NCI-H446 (cell line): ENCODE results near the gene CSGALNACT2.

ENCODE experiments used
- DNase-seq, 2 experiments: peaks; one replicate each; lab custom pipeline; 2025; lab: John Stamatoyannopoulos, UW

CSGALNACT2 gene

DNA sequence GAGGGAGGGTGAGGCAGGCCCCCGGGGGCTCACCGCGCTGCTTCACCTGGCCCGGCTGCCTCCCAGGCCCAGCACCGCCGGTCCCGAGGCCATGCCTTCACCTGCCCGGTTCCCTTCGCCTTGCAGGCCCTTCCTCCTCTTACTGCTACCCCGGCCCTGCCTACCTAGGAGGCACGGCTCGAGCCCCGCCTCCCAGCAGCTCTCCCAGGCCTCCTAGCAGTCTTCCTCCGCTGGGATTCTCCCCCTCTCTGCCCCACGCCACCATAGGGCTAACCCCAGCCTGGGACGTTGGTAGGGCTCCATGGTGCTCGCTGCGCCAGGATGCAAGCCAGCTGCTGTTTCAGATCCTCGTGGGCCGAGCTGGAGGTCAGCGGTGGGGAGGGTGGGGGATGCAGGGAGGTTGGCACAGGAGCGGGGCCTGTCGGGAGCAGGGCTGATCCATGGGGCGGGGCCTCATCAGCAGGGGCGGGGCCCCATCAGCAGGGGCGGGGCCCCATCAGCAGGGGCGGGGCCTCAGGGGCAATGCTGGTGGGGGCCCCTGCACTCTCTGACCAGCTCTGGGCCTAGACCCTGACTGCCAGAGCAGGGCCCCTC, 65.3 kb downstream of the CSGALNACT2 start:
- no peak for DNase-seq

- DNase-seq = no peak
These were observed 66.0 kb downstream of the CSGALNACT2 start for GRCh38 chr10:43204042-43204942.

DNA sequence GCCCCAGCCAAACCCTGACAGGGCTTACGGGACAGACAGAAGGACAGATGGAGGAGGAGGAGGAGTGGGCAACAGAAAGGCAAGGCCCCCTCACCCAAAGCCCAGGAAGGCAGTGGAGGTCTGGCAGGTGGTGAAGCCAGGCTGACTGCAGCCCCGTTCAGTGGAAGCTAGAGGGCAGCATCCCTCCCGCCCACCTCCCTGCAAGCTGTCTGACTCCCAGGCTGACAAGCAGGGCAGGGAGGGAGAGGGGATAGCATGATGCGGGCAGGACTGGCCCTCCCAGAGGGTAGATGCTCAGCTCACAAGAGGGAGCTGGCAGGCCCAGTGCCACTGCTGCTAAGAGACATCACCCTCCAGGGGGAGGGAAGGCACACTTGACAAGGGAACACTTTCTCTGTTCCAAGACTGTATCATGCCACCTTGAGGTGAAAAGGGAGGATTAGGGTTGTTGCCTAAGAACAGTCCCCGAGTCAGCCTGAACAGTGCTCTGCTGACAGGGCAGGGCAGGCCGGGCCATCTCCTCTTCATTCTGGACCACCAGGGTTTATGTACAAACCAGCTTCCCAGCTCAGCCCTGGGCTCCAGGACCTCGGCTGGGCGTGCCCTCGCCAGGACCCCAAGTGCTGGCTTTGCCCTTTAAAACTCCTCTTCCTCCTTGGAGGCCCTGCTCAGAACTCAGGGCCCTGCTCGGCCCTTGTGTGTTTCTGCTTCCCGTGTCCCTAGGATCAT, 66.9 kb downstream of the CSGALNACT2 start:
- peak in 1 of 2 experiments; percentile 42 for DNase-seq

- DNase-seq = no peak
These were observed 67.6 kb downstream of the CSGALNACT2 start for GRCh38 chr10:43205681-43206390.

- DNase-seq = no peak
These were observed 68.4 kb downstream of the CSGALNACT2 start for GRCh38 chr10:43206391-43207235.

DNA sequence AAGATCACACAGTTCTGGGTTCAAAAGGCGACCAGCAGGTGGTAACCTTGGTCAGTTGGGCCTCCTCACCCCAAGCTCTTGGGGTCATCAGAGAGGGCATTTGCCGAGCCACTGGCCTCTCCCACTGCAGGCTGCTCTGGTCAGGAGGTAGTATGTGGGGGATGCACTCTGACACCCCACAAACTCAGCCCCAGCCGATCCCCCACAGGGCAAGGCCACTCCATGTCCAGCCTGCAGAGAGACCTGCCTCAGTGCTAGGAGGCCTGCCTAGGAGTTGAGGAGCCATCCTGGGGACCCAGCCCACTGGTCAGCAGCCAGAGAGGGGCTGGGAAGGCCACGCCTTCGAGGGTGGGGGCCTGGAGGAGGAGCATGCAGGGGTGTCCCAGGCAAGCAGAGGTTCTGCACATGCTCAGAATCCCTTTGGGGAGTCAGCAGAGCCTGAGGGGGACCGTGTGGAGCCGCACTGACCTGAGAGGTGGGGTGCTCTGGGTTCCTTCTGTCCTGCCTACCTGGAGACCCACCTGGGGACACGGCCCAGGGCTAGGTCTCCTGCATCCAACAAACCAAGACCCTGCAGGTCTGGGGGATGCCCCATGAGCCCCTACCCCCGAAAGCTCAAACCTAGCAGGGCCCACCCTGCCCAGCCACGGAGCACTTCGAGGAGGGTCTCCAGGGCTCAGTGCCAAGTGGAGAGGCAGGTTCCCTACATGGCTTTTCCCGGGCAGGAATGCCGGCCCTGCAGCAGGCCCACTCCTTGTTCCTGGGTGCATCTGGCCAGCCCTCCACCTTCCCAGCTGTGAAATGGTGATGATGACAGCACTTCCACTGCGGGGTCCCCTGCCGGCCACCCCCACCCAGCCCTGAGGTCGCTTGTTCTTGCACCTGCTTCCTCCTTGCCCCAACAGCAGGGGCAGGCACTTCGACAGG, 70.2 kb downstream of the CSGALNACT2 start:
- DNase-seq = no peak

- no peak for DNase-seq
These were observed 70.8 kb downstream of the CSGALNACT2 start for GRCh38 chr10:43209074-43209455.

GRCh38 chr10:43209651-43210141, 71.5 kb downstream of the CSGALNACT2 start:
- DNase-seq = no peak

GRCh38 chr10:43210556-43210955, 72.3 kb downstream of the CSGALNACT2 start:
- DNase-seq = no peak

GRCh38 chr10:43211030-43211429, 72.8 kb downstream of the CSGALNACT2 start:
- DNase-seq = no peak

GRCh38 chr10:43211431-43212042, 73.3 kb downstream of the CSGALNACT2 start:
- DNase-seq = no peak

DNA sequence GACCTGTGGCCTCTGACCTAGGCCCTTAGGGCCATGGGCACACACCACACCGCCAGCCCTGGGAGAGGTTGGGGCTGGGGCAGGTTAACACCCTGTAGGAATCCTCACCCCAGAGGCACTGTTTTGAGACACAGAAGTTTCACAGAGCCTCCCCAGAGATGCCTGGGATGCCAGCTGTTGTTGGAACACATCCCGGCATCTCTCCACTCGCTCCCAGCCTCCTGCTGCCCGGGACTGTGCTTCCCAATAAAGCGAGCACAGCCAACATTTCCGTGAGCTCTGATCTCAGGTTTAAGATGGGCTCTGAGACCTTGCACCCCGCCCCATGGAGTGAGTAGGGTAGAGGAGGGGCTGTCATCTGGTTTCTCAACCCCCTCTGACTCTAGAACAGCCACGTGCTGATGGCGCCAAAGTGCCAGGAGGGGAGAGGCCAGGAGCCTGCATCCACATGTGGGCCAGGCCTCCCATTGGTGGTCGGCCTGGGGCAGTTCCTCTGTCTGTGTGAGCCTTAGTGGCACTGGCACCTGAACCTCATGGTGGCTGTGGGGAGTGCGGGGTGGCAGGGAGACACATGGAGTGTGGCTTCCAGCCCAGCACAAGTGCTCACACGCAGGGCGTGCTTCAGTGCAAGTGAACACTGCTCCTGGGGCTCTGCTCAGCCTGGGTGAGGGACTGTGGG, 73.9 kb downstream of the CSGALNACT2 start:
- peak in 1 of 2 experiments; percentile 57 for DNase-seq

DNA sequence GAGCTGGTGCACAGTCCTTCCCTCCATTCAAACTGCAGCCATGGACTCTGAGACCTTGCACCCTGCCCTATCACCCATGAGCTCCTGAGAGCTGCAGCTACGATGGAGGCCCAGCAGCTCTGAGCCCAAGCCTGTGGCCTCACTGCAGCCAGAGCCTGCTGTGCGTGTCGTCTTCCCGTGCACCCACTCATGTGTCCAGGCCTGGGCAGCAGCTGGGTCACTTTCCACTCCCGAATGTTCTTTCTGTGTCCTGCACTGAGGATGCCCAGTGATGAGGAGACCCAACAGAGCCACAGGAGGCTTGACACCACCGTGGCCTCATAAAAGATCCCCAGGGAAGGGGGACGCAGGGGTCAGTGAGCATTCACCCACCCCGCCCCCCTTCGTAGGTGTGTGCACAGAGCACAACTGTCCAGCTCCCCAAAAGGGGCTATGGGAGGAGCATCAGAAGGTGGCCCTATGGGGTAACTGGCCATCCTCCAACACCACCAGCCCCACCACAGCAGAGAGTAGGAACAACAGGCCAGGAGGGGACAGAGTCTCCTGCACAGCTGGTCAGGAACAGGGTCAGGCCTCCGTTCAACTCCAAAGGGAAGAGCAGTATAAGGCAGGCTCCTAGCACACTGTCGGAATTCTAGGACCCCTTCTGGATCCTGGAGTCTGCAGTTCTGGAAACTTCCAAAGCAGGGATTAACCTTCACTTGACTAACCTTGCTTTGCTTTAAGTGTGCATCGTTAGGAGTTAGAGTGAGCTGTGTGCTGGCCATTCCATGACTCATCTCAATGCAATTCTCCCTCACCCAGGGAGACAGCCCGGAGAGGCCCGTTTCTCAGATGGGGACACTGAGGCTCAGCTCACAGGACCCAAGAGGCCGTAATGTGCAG, 76.1 kb downstream of the CSGALNACT2 start:
- no peak for DNase-seq

DNA sequence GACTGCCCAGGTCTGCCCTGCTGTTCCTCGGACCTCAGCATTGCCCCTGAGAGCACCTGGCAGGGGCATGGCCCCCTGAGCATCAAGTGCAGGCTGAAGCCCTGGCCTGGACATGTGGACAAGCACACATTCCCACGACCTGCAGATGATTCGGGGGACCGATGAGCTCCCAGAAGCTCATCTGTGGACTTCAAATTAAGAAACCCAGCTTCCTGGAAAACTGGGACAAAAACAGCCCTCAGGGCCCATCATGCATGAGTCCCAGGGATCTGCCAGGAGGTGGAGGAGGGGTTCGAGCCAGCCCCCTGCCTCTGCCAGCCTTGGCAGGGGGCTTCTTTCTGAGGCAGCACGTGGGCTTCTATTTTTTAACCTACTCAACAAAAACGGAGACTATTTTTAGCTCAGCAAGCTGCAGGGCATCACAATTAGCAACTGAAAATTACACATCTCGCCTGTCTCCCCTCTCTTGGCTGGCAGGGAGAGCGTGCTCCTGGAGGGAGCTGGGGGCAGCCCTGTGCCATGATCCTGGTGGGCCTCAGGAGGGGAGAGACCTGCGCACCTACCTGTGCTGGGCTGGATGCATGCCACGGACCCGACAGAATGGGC, 76.8 kb downstream of the CSGALNACT2 start:
- peak in 1 of 2 experiments; percentile 25 for DNase-seq

- DNase-seq = peak in 1 of 2 experiments; percentile 2
These were observed 77.7 kb downstream of the CSGALNACT2 start for GRCh38 chr10:43215758-43216455.

- DNase-seq = no peak
These were observed 78.8 kb downstream of the CSGALNACT2 start for GRCh38 chr10:43216931-43217562.
